Activated gamma-delta T cell (primary cell): ENCODE data around the gene SEC16A.

Experiments
- DNase-seq: peaks from one replicate; lab custom pipeline; 2025; lab: John Stamatoyannopoulos, UW

SEC16A gene

GRCh38 chr9:136502196-136502595, 19.4 kb upstream of the SEC16A start:
- DNase-seq: no peak

- no peak for DNase-seq
These were observed 18.8 kb upstream of the SEC16A start for GRCh38 chr9:136501686-136502085.

GRCh38 chr9:136499935-136500910, 17.4 kb upstream of the SEC16A start:
- DNase-seq: no peak

GRCh38 chr9:136499071-136499934, 16.5 kb upstream of the SEC16A start:
- no peak for DNase-seq

- no peak for DNase-seq
These were observed 15.3 kb upstream of the SEC16A start for GRCh38 chr9:136497916-136498695.

- DNase-seq: no peak
These were observed 14.2 kb upstream of the SEC16A start for GRCh38 chr9:136496801-136497620.

GRCh38 chr9:136496181-136496580, 13.3 kb upstream of the SEC16A start:
- no peak for DNase-seq

- DNase-seq: no peak
These were observed 12.5 kb upstream of the SEC16A start for GRCh38 chr9:136495238-136495800.

GRCh38 chr9:136494531-136495215, 11.8 kb upstream of the SEC16A start:
- no peak for DNase-seq

- no peak for DNase-seq
These were observed 11.2 kb upstream of the SEC16A start for GRCh38 chr9:136494012-136494411.

- DNase-seq: no peak
These were observed 10.7 kb upstream of the SEC16A start for GRCh38 chr9:136493567-136493971.

- DNase-seq: no peak
These were observed 10.2 kb upstream of the SEC16A start for GRCh38 chr9:136492978-136493522.

GRCh38 chr9:136489731-136490130, 6.9 kb upstream of the SEC16A start:
- DNase-seq: no peak

GRCh38 chr9:136488247-136489214, 5.7 kb upstream of the SEC16A start:
- DNase-seq: peak; percentile 27

- DNase-seq: no peak
These were observed 4.8 kb upstream of the SEC16A start for GRCh38 chr9:136487672-136488071.

GRCh38 chr9:136486823-136487620, 4.2 kb upstream of the SEC16A start:
- no peak for DNase-seq

- no peak for DNase-seq
These were observed 3.3 kb upstream of the SEC16A start for GRCh38 chr9:136486131-136486530.
